CD4-positive, alpha-beta T cell treated with Interleukin-6 at 100 ng/mL for 8 hours (primary cell): ENCODE results near the gene VEPH1.

Source experiments
- DNase-seq: peaks from one replicate; pipeline ENCODE4 v3.0.0-alpha.2; 2020; ENCODE audit warnings: mixed read lengths, low spot score

VEPH1 gene

GRCh38 chr3:157388976-157389375, 114.2 kb downstream of the VEPH1 start:
- DNase-seq = no peak

GRCh38 chr3:157387708-157388435, 115.3 kb downstream of the VEPH1 start:
- no peak for DNase-seq

- no peak for DNase-seq
Observed at GRCh38 chr3:157384491-157384890, 118.7 kb downstream of the VEPH1 start.

- DNase-seq = no peak
Observed at GRCh38 chr3:157384031-157384430, 119.2 kb downstream of the VEPH1 start.

- DNase-seq = no peak
Observed at GRCh38 chr3:157381606-157382005, 121.6 kb downstream of the VEPH1 start.

- DNase-seq = no peak
Observed at GRCh38 chr3:157379525-157380140, 123.6 kb downstream of the VEPH1 start.

GRCh38 chr3:157376603-157377300, 126.5 kb downstream of the VEPH1 start:
- DNase-seq = no peak

- DNase-seq = no peak
Observed at GRCh38 chr3:157375342-157375986, 127.8 kb downstream of the VEPH1 start.

GRCh38 chr3:157374933-157375332, 128.3 kb downstream of the VEPH1 start:
- DNase-seq = no peak

- DNase-seq = no peak
Observed at GRCh38 chr3:157373783-157374182, 129.4 kb downstream of the VEPH1 start.

- DNase-seq = no peak
Observed at GRCh38 chr3:157370867-157371266, 132.3 kb downstream of the VEPH1 start.

- DNase-seq = no peak
Observed at GRCh38 chr3:157369727-157370421, 133.3 kb downstream of the VEPH1 start.

- DNase-seq = no peak
Observed at GRCh38 chr3:157368171-157368570, 135.0 kb downstream of the VEPH1 start.

- no peak for DNase-seq
Observed at GRCh38 chr3:157363393-157363792, 139.8 kb downstream of the VEPH1 start.

GRCh38 chr3:157362348-157362747, 140.9 kb downstream of the VEPH1 start:
- DNase-seq = no peak

- DNase-seq = no peak
Observed at GRCh38 chr3:157360044-157360443, 143.2 kb downstream of the VEPH1 start.

GRCh38 chr3:157356541-157356940, 146.7 kb downstream of the VEPH1 start:
- no peak for DNase-seq

- no peak for DNase-seq
Observed at GRCh38 chr3:157355276-157355675, 147.9 kb downstream of the VEPH1 start.

GRCh38 chr3:157354722-157355121, 148.5 kb downstream of the VEPH1 start:
- no peak for DNase-seq

GRCh38 chr3:157354254-157354653, 149.0 kb downstream of the VEPH1 start:
- DNase-seq = no peak

- no peak for DNase-seq
Observed at GRCh38 chr3:157353652-157354051, 149.6 kb downstream of the VEPH1 start.

- no peak for DNase-seq
Observed at GRCh38 chr3:157351981-157352380, 151.2 kb downstream of the VEPH1 start.
